ENCODE data around the gene ESRRB. TPM values are rescaled to one million over a fixed set of nuclear protein-coding genes. Genes with fewer than 3 reads are reported as not detected.

ESRRB gene
- total RNA-seq, 1 donor from 2014 or later, result 1.7 TPM

- DNase-seq, result no peak
- Mint-ChIP-seq H3K4me3 (ENCODE audit: unreplicated experiment) (no peak overlapping the region), H3K9me3 (ENCODE audit: unreplicated experiment) (peaks cover 2% of the 10 kb centered on the region), H3K27me3 (ENCODE audit: unreplicated experiment) (peaks cover 4% of the 10 kb centered on the region), H3K4me1 (ENCODE audit: low read depth, unreplicated experiment) (peaks cover 19% of the 10 kb centered on the region), H3K36me3 (ENCODE audit: unreplicated experiment) (no peaks in the 10 kb centered on the region), H3K27ac (ENCODE audit: unreplicated experiment) (no peak overlapping the region)
- no peak for TF ChIP-seq CTCF (IDR thresholded peaks at IDR 0.05; ENCODE audit: partially characterized antibody, unreplicated experiment)
These were observed 108.4 kb downstream of the ESRRB start for GRCh38 chr14:76484355-76484754.

DNA sequence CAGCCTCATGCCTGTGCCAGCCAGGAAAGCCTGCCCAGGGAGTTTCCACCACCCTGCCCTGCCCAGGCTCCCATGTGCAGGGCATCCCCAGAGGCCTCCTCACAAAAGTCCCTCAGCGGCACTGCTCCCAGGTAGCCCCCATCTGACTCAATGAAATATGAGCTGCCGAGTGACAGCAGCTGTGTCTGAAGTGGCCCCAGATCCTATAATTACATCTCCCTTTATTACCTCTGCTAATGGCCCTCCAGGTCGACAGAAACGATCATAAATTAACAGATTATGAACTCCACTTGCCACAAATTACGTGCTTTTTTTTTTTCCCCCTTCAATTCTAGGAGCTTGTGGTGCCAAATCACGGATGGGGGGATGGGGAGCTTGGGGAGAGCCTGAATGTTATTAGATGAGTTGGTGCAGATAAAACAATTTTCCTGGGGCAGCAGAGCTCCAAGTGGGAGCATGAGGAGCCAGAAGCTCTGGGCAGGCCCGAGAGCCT lies 110.4 kb downstream of the ESRRB start:
- Mint-ChIP-seq H3K4me1 (ENCODE audit: low read depth, unreplicated experiment) (peaks cover 27% of the 10 kb centered on the region), H3K36me3 (ENCODE audit: unreplicated experiment) (no peaks in the 10 kb centered on the region), H3K27ac (ENCODE audit: unreplicated experiment) (no peak overlapping the region), H3K9me3 (ENCODE audit: unreplicated experiment) (peaks cover 2% of the 10 kb centered on the region), H3K4me3 (ENCODE audit: unreplicated experiment) (peak overlapping the region; percentile 18), H3K27me3 (ENCODE audit: unreplicated experiment) (peaks cover 5% of the 10 kb centered on the region)
- no peak for DNase-seq
- no peak for TF ChIP-seq CTCF (IDR thresholded peaks at IDR 0.05; ENCODE audit: partially characterized antibody, unreplicated experiment)

- Mint-ChIP-seq H3K27me3 (ENCODE audit: unreplicated experiment) (peaks cover 9% of the 10 kb centered on the region), H3K4me1 (ENCODE audit: low read depth, unreplicated experiment) (peaks cover 31% of the 10 kb centered on the region), H3K9me3 (ENCODE audit: unreplicated experiment) (peaks cover 2% of the 10 kb centered on the region), H3K36me3 (ENCODE audit: unreplicated experiment) (no peaks in the 10 kb centered on the region), H3K27ac (ENCODE audit: unreplicated experiment) (no peak overlapping the region), H3K4me3 (ENCODE audit: unreplicated experiment) (no peak overlapping the region)
- DNase-seq, result no peak
- TF ChIP-seq CTCF (IDR thresholded peaks at IDR 0.05; ENCODE audit: partially characterized antibody, unreplicated experiment), result no peak
These were observed 112.6 kb downstream of the ESRRB start for GRCh38 chr14:76488551-76488950.

GRCh38 chr14:76489667-76490066 lies 113.7 kb downstream of the ESRRB start:
- no peak for TF ChIP-seq CTCF (IDR thresholded peaks at IDR 0.05; ENCODE audit: partially characterized antibody, unreplicated experiment)
- Mint-ChIP-seq H3K9me3 (ENCODE audit: unreplicated experiment) (peaks cover 2% of the 10 kb centered on the region), H3K27ac (ENCODE audit: unreplicated experiment) (no peak overlapping the region), H3K4me3 (ENCODE audit: unreplicated experiment) (no peak overlapping the region), H3K27me3 (ENCODE audit: unreplicated experiment) (peaks cover 9% of the 10 kb centered on the region), H3K36me3 (ENCODE audit: unreplicated experiment) (no peaks in the 10 kb centered on the region), H3K4me1 (ENCODE audit: low read depth, unreplicated experiment) (peaks cover 30% of the 10 kb centered on the region)
- no peak for DNase-seq

DNA sequence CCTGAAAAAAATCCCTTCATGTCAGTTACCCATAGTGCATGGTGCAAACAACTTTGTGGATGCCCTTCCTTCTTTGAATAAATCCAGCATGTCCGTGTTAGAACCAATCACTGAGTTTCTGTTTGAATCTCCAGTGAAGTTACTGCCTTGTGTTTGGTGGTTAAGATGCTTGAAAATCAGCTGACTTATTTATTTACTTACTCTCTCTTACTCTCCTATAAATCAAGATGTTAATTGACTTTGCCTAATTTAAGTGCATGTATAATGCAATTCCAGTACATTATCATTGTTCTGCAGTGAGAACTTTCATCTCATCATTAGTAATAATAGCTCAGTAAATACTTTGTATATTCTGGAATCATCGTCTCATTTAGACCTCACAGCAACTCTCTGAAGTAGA lies 114.2 kb downstream of the ESRRB start:
- no peak overlapping the region for H3K27ac Mint-ChIP-seq (ENCODE audit: unreplicated experiment)
- H3K9me3 Mint-ChIP-seq (ENCODE audit: unreplicated experiment), result peaks cover 2% of the 10 kb centered on the region
- TF ChIP-seq CTCF (IDR thresholded peaks at IDR 0.05; ENCODE audit: partially characterized antibody, unreplicated experiment), result no peak
- DNase-seq, result no peak
- no peaks in the 10 kb centered on the region for H3K36me3 Mint-ChIP-seq (ENCODE audit: unreplicated experiment)
- peaks cover 9% of the 10 kb centered on the region for H3K27me3 Mint-ChIP-seq (ENCODE audit: unreplicated experiment)
- H3K4me1 Mint-ChIP-seq (ENCODE audit: low read depth, unreplicated experiment), result peaks cover 29% of the 10 kb centered on the region
- peak overlapping the region; percentile 0 for H3K4me3 Mint-ChIP-seq (ENCODE audit: unreplicated experiment)
